NT2/D1 (cell line): Measurements from ENCODE around the gene MAST4.

Experiments used
- YY1 ChIP-seq: IDR thresholded peaks from 2 replicates; pipeline ENCODE4 v1.6.1; 2011; ENCODE audit not compliant: insufficient read length, insufficient read depth
- ZNF274 ChIP-seq: IDR thresholded peaks from 2 replicates; pipeline ENCODE4 v1.6.1; 2011; ENCODE audit warnings: mild to moderate bottlenecking, low read depth, low read length

DNA sequence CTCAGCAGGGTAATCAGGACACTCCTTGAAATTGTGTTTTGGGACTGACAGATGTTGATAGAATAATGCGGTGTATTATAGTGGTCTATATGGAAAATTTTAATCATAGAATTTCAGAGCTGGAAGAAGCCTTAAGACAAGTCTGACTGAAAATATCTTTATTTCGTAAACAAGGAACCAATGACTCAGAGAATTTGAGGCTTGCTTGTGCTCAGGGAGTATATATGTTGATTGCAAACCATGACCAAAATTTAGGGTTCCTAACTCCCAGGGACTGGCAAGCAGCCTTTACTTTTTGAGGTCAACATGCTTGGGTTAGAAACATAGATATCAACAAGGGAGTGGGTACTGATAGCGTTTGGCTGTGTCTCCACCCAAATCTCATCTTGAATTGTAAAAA, 313.2 kb downstream of the MAST4 start:
- TF ChIP-seq ZNF274 (no peak), YY1 (no peak)
